C4-2B (cell line): ENCODE measurements around the gene GALK2.

Experiments
- CTCF ChIP-seq: fragments of 450-650 bp; conservative IDR thresholded peaks from 2 replicates; pipeline ENCODE4 v1.5.1; 2017; ENCODE audit warnings: mild to moderate bottlenecking
- ZFX ChIP-seq: fragments of 450-650 bp; IDR thresholded peaks from 2 replicates; pipeline ENCODE4 v1.6.1; 2017

- TF ChIP-seq CTCF (no peak), ZFX (no peak)
Measured at GRCh38 chr15:49306551-49306950, 136.5 kb downstream of the GALK2 start.
